Suprapubic skin (tissue), 4 donors: ENCODE data around the gene GDF11. TPM values are rescaled to one million over a fixed set of nuclear protein-coding genes. Genes with fewer than 3 reads are reported as not detected.

Source experiments
- DNase-seq, 2 donors: peaks; one replicate each; pipeline ENCODE4 v3.0.0-alpha.2; 2019; ENCODE audit warnings: low spot score in 2 of 2
- H3K27ac ChIP-seq: fragments of 200-600 bp; sonication (generic); one replicate; pipeline ENCODE4 v1.5.1; 2019
- H3K27me3 ChIP-seq: fragments of 200-600 bp; sonication (generic); one replicate; pipeline ENCODE4 v1.5.1; 2019
- H3K36me3 ChIP-seq: fragments of 200-600 bp; sonication (generic); one replicate; pipeline ENCODE4 v1.5.1; 2019
- H3K4me1 ChIP-seq: fragments of 200-600 bp; sonication (generic); one replicate; pipeline ENCODE4 v1.5.1; 2019
- H3K4me3 ChIP-seq: fragments of 200-600 bp; sonication (generic); one replicate; pipeline ENCODE4 v1.5.1; 2019; ENCODE audit warnings: mild to moderate bottlenecking
- H3K9me3 ChIP-seq: fragments of 200-600 bp; sonication (generic); one replicate; pipeline ENCODE4 v1.5.1; 2019
- EP300 ChIP-seq: sonication (generic); formaldehyde crosslinking; IDR thresholded peaks from one replicate; pipeline ENCODE4 v1.6.1; 2017; ENCODE audit warnings: antibody characterized with exemption
- POLR2A ChIP-seq, 2 donors: fragments of 450-650 bp; IDR thresholded peaks; one replicate each; pipeline ENCODE4 v1.6.1; 2017; ENCODE audit warnings: antibody characterized with exemption in 2 of 2, mild to moderate bottlenecking in 2 of 2, moderate library complexity in 2 of 2
- POLR2AphosphoS5 ChIP-seq, 3 donors: sonication (generic); formaldehyde crosslinking; IDR thresholded peaks; one replicate each; pipeline ENCODE4 v1.6.1; 2017; ENCODE audit warnings: antibody characterized with exemption in 3 of 3
- WGBS: methylation state at CpG from one replicate; pipeline ENCODE4 v1.1.5; 2018; 5-methylcytosine and 5-hydroxymethylcytosine counted together
- total RNA-seq, 4 donors: library from RNA; depleted of rRNA; stranded (reverse); fragments of >200 nt; gene quantifications; one replicate each; pipeline ENCODE4 v1.1.0, GENCODE V29; 2016
- TF ChIP-seq, protein P1 (sequence below), 2 donors: fragments of 200-600 bp in 1 of 2; fragments of 450-650 bp in 1 of 2; sonication (generic) in 1 of 2; IDR thresholded peaks; one replicate each; pipeline ENCODE4 v1.5.1; 2016 to 2019; ENCODE audit warnings: antibody characterized with exemption in 2 of 2, mild to moderate bottlenecking in 1 of 2, moderate library complexity in 1 of 2

The GDF11 gene
- total RNA-seq: 1 to 10 TPM in 3 of 4 donors, under 1 TPM in 1; 0.68 to 3.8 (median 2.0) TPM

- H3K27ac ChIP-seq: no peak within 1 kb of the TSS
- no peaks in the 10 kb centered on the region for H3K36me3 ChIP-seq
- peak; percentile 80 to 87 for DNase-seq
- TF ChIP-seq POLR2AphosphoS5 (IDR thresholded peaks at IDR 0.05): no peak
- TF ChIP-seq, protein P1, sequence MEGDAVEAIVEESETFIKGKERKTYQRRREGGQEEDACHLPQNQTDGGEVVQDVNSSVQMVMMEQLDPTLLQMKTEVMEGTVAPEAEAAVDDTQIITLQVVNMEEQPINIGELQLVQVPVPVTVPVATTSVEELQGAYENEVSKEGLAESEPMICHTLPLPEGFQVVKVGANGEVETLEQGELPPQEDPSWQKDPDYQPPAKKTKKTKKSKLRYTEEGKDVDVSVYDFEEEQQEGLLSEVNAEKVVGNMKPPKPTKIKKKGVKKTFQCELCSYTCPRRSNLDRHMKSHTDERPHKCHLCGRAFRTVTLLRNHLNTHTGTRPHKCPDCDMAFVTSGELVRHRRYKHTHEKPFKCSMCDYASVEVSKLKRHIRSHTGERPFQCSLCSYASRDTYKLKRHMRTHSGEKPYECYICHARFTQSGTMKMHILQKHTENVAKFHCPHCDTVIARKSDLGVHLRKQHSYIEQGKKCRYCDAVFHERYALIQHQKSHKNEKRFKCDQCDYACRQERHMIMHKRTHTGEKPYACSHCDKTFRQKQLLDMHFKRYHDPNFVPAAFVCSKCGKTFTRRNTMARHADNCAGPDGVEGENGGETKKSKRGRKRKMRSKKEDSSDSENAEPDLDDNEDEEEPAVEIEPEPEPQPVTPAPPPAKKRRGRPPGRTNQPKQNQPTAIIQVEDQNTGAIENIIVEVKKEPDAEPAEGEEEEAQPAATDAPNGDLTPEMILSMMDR (IDR thresholded peaks at IDR 0.05): no peak
- no peak for TF ChIP-seq EP300
- WGBS: under 1% methylated on average over 17 of the region's 53 CpGs
- peak within 1 kb of the TSS; percentile 54 for H3K4me3 ChIP-seq
- H3K27me3 ChIP-seq: no peaks in the 10 kb centered on the region
- H3K4me1 ChIP-seq: peaks cover 40% of the 10 kb centered on the region
- H3K9me3 ChIP-seq: no peaks in the 10 kb centered on the region
Measured at GRCh38 chr12:55742719-55743405, at the start of gene GDF11. TSS of gene GDF11 (plus strand) at chr12:55743122. CDS start at chr12:55743317, 195 bp downstream.

DNA sequence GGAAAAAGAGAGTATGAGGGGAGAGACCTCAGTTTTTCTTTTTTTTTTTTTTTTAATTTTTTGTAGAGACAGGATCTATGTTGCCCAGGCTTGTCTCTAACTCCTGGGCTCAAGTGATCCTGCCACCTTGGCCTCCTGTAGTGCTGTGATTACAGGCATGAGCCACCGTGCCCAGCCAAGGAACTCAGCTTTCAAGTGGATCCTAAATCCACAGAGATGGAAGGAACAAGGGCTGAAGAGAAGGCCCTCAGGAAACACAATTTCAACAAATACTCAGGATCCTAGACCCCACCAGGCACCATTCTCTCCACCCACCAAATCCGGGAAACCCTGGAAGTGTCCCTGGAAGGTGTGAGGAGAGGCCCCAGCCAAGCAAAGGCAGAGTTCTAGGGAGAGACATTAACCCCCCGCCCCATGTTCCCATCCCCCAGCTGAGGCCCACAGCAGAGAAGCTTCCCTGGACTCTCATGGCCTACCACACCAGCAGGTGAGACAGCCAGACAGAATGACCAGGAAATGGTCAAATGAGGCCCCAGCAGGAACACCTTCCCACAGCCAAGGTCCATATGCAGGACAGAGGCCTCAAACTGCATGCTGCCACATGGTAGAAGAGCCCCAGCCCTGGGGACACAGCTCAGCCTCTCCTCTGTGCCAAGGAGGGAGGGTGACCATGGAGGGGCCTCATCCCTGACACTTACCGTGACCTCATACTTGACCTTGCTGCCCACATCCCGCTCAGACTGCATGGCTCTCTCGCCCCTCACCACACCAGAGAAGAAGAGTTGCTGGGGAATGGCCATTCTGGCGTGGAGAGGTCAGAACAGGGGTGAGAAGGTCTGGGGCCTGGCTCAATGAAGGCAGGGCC is 49.4 kb upstream of the GDF11 start:
- Histone ChIP-seq H3K27me3 (no peaks in the 10 kb centered on the region), H3K4me1 (no peaks in the 10 kb centered on the region), H3K4me3 (no peak overlapping the region), H3K27ac (no peak overlapping the region), H3K36me3 (peaks cover 6% of the 10 kb centered on the region), H3K9me3 (no peaks in the 10 kb centered on the region)
- TF ChIP-seq EP300 (no peak), POLR2AphosphoS5 (IDR thresholded peaks at IDR 0.05) (no peak), POLR2A (IDR thresholded peaks at IDR 0.05) (no peak)
- TF ChIP-seq, protein P1 (IDR thresholded peaks at IDR 0.05): no peak
- WGBS: 71% methylated on average over 3 of the region's 7 CpGs
- DNase-seq: peak in 1 of 2 donors; percentile 42

GRCh38 chr12:55694188-55694515 is 48.8 kb upstream of the GDF11 start:
- Histone ChIP-seq H3K27me3 (no peaks in the 10 kb centered on the region), H3K36me3 (peaks cover 6% of the 10 kb centered on the region), H3K4me1 (no peaks in the 10 kb centered on the region), H3K9me3 (no peaks in the 10 kb centered on the region), H3K27ac (no peak overlapping the region), H3K4me3 (no peak overlapping the region)
- TF ChIP-seq EP300 (no peak), POLR2AphosphoS5 (IDR thresholded peaks at IDR 0.05) (no peak), POLR2A (IDR thresholded peaks at IDR 0.05) (no peak)
- TF ChIP-seq, protein P1 (IDR thresholded peaks at IDR 0.05): no peak
- 97% methylated on average over 5 of the region's 7 CpGs for WGBS
- DNase-seq: peak in 1 of 2 donors; percentile 48

GRCh38 chr12:55694651-55695050 is 48.3 kb upstream of the GDF11 start:
- TF ChIP-seq, protein P1 (IDR thresholded peaks at IDR 0.05): no peak
- TF ChIP-seq POLR2AphosphoS5 (IDR thresholded peaks at IDR 0.05) (no peak), EP300 (no peak), POLR2A (IDR thresholded peaks at IDR 0.05) (no peak)

DNA sequence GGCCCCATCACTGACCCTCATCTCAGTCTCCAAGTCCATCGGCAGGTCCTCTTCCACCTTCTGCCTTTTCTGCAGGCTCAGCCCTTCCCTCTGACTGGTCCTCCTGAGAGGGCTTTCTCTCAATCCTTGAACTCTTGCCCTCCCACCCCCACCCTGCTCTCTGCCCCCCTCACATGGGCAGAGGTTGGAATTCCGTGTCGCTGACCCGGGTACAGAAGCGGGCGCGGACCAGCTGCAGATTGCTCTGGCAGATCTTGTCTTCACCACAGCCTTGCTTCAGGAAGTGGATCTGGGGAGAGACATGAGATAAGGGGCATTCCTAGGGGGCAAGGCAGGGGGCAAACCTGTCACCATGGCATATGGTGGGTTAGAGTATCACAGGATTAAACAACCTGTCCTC is 47.6 kb upstream of the GDF11 start:
- DNase-seq: peak in 1 of 2 donors; percentile 21
- 85% methylated on average over 7 of the region's 7 CpGs for WGBS
- H3K9me3 ChIP-seq: no peaks in the 10 kb centered on the region
- TF ChIP-seq POLR2A (IDR thresholded peaks at IDR 0.05) (no peak), EP300 (no peak)
- no peaks in the 10 kb centered on the region for H3K27me3 ChIP-seq
- no peak overlapping the region for H3K27ac ChIP-seq
- H3K4me3 ChIP-seq: no peak overlapping the region
- peaks cover 6% of the 10 kb centered on the region for H3K36me3 ChIP-seq
- no peaks in the 10 kb centered on the region for H3K4me1 ChIP-seq

More at GRCh38 chr12:55694651-55695050, 48.3 kb upstream of the GDF11 start:
- H3K4me1 ChIP-seq: no peaks in the 10 kb centered on the region
- DNase-seq: peak in 1 of 2 donors; percentile 44
- no peak overlapping the region for H3K27ac ChIP-seq
- no peak overlapping the region for H3K4me3 ChIP-seq
- WGBS: 100% methylated on average over 4 of the region's 4 CpGs
- no peaks in the 10 kb centered on the region for H3K9me3 ChIP-seq
- no peaks in the 10 kb centered on the region for H3K27me3 ChIP-seq
- H3K36me3 ChIP-seq: peaks cover 6% of the 10 kb centered on the region
